ENCODE data around the gene UBA52.

The UBA52 gene

DNA sequence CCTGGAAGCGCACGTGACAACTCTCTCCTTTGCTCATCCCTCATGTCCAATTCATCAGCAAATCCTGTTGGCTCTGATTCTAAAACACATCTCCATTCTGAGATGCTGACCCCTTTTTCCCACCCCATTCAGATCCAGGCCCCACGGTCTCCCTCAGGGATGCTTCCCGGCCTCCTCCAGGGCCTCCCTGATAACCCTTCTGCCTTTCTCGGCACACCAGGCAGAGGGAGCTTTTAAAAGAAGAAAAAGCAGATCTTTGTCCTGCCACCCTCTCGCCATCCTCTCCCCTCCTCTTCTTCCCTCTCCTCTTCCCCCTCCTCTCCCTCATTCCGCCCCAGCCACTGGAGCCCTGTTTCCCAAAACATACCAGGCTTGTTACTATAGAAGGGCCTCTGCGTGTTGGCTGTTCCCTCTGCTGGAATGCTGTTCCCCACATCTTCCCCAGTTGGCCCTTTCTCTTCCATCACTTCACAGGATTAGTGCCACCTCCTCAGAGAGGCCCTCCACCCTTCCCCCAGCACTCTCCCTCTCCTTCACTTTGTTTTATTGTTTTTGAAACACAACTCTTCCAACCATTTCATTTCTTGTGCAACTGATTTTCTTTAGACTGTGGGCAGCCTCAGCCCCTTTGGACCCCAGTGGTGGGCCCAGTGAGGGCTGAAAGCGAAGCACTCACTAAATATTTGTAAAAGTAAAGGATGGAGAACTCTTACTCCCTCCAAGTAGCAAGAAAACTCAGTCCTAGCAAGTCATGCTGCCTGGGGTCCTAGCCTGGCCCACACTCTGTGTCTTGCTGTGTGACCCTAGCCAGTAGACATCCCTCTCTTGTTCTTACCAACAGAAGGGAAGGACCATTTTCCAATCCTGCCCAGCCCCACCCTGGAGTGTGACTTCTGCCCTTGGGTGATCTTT is 37.4 kb downstream of the UBA52 start:
- no peak for DNase-seq (ENCODE audit: low read depth)

DNA sequence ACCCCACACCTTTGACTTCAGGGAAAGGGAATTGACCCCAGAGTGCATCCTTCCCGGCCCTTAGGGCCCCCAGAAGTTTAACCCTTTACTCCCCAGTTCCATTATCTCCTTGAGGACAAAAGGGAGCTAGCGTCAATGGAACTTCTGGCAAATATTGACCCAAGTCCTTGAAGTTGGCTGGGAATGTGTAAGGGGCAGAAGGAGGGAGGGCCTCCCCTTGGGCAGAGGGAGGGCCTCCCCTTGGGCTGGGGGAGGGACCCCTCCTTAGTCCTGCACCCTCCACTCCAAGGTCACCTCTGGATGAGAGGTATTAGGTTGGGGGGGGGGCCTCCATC is 38.0 kb downstream of the UBA52 start:
- DNase-seq (ENCODE audit: low read depth): no peak

DNA sequence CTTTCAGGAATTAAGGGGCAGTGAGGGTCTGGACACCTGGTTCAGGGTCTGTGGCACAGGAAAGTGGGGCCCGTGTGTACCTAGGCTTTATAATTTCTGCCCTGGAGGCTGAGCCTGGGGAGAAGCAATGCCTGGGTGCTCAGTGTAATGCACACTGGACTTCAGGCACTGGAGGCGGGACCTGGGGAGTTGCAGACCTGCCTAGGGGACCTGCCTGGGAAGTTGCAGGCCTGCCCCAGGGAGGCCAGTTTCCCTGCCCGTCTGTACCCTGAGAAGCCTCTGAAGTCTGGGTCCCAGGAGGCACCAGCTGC is 38.5 kb downstream of the UBA52 start:
- DNase-seq (ENCODE audit: low read depth): no peak

DNA sequence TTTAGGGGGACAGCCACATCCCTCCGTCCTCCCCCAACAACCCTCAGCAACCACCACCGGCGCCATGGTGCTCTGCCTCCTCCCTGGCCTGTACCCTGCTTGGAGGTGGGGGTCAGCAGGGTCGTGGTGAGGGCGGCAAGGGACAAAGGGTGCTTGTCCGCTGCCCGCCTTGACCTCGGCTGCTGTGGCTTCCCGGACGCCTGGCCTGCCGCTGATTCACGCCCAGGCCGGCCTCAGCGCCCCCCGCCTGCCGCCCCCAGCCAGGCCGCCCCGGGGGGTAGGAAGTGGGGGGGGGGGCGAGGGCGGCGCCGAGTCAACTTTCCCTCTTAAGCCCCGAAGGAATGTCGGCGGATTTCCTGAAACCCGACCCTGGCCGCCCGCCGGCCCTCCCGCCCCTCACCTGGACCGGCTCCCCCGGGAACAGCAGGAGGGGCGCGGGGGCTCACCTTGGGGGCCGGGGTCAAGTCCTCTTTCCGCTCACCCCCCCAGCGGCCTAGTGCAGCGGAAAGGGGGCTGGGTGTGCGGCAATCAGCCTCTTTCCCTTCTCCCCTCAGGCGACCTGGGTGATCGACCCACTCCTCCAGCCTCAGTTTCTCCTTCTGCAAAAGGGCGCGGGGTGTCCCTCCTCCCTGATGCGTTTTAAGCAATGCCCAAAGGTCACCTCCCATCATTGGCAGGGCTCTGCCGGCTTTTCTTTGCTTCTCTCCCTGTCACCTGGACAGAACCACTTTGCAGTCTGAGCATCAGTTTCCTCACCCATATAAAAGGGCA is 39.1 kb downstream of the UBA52 start:
- no peak for DNase-seq (ENCODE audit: low read depth)

DNA sequence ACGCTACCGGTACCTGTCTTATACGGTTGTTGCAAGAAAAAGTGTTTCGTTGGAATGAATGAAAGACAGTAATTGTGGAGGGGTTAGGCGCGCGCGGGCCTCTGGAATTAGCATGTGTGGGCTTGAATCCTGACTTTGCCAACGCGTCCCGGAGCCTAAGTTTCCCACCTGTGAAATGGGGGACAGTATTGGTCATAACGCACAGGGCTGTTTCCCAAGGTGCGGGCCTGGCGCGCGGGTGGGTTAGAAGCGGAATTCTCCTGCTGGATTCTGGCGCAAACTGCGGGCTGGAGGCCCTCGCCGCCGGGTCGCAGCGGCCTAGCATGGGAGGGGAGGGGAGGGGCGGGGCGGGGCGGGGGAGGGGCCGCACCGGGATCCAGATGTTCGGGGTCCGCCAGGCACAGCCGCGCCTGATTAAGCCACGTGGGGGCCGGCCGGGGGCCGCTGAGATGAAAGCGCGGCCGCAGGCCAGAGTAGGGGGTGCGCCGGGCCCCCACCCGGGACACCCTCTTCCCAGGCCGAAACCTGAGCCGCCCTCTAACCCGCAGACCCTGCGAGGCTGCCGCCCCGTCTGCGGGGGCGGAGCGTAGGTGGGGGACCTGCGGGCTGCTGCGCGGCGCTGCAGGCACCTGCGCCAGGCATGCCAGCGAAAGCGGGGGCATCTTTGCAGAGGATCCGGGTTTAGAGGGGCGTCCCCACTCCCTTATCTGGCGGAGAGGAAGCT is 39.8 kb downstream of the UBA52 start:
- no peak for DNase-seq (ENCODE audit: low read depth)

DNA sequence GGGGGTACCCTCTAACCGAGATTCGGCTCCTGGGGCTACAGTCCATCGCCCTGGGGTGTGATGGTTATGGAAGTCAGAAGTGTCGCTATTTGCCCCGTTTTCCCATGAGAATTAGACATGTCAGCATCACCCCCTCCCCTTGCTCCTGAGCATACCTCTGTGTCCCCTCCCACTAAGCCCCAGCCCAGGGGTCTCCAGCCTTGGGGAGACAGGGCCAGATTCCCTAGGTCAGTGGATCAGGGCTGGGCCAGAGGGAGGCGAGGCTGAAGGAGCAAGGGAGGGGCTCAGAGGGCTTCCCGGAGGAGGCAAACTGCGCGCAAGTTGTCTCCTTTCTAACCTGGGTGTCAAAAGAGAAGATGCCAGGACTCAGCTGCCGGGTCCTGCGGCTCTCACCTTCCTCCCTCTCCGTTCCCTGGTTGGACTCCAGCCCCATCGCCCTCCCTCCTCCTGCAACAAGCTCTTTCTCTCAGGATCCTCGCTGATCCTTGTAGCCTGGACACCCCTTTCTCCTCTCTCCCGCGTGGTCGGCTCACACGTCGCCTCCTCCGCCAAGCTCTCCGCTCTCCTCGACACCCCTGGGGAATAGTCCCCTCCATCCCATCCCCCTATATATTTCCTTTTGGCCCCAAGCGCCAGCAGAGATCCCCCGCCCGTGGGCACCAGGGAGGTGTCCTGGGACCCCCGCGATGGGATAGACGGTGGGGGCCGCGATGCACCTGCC is 40.6 kb downstream of the UBA52 start:
- no peak for DNase-seq (ENCODE audit: low read depth)

DNA sequence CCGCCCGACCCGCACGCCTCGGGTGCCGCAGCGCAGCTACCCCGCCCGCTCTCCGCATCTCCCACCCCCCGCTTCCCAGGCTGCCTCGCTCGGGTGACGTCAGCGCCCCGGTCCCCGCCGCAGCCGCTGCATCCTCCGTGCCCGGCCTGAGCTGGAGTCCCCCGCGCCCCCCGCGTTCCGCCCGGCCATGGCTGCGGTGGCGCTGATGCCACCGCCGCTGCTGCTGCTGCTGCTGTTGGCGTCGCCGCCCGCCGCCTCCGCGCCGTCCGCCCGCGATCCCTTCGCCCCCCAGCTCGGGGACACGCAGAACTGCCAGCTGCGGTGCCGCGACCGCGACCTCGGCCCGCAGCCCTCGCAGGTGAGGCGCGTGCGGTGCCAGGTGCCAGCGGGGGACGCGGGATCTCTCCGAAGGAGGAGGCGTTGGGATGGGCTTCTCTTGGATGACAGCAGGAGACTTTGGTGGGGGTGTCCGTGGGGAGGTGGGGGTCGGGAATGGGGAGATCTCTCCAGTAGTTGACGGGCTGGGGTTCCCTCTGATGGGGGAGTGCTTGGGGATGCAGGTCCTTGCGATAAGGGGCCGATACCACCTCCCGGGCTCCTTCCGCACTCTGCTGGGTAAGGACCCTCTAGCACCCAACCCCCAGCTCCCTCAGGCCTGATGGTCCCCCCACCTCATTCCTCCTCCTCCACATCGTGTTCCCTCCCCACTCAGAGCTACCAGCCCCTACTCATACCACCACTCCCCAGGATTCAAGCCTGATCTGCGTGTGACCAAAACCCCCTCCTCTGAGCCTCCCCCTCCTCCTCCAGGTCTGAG is 41.3 kb downstream of the UBA52 start, which contains the start of gene TMEM59L:
TMEM59L (plus strand) TSS at position 99 of the 817 bp plus-strand sequence; CDS start at position 188, 89 bp downstream.
- no peak for DNase-seq (ENCODE audit: low read depth)

DNA sequence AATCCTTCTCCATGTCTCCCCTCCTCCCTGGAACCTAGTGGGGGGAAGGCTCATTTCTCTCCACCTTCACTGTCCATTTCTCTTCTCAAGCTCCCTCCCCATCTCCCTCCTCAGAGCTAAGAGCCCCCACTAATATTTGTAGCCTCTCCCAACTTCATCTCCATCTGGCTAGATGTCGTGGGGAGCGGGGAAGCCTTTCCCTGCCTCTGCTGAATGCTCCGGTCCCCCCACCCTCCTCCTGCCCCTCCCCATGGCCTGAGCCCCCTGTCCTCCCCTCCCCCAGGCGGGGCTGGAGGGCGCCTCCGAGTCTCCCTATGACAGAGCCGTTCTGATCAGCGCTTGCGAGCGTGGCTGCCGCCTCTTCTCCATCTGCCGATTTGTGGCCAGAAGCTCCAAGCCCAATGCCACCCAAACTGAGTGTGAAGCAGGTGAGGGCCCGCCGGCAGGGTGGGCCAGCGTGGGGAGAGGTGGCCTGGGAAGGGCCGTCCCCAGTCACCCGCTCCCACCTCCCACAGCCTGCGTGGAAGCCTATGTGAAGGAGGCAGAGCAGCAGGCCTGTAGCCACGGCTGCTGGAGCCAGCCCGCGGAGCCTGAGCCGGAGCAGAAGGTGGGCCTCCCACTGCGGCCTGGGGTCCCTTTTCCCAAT is 42.1 kb downstream of the UBA52 start:
- DNase-seq (ENCODE audit: low read depth): no peak

DNA sequence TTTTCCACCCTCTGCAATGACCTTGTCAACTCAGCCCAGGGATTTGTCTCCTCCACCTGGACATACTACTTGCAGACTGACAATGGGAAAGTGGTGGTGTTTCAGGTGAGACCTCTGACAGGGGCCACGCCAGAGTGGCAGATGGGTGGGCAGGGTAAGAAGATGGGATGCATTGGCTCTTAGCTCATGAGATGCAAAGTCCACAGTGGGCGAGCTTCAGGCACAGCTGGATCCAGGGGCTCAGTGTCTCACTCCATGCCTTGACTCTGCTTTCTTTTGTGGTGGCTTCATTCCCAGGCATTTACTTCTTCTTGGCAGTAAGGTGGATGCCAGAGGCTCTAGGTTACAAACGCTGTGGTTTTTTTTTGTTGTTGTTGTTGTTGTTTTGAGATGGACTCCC is 44.4 kb downstream of the UBA52 start:
- no peak for DNase-seq (ENCODE audit: low read depth)

DNA sequence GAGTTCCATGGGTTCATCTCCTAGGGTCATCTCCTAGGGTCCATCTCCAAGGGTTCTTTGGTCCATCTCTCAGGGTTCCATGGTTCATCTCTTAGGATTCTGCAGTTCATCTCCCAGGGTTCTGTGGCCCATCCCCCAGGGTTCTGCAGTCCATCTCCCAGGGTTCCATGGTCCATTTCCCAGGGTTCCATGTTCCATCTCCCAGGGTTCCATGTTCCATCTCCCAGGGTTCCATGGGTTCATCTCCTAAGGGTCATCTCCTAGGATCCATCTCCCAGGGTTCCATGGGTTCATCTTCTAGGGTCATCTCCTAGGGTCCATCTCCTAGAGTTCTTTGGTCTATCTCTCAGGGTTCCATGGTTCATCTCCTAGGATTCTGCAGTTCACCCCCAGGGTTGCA is 45.9 kb downstream of the UBA52 start:
- DNase-seq (ENCODE audit: low read depth): no peak

DNA sequence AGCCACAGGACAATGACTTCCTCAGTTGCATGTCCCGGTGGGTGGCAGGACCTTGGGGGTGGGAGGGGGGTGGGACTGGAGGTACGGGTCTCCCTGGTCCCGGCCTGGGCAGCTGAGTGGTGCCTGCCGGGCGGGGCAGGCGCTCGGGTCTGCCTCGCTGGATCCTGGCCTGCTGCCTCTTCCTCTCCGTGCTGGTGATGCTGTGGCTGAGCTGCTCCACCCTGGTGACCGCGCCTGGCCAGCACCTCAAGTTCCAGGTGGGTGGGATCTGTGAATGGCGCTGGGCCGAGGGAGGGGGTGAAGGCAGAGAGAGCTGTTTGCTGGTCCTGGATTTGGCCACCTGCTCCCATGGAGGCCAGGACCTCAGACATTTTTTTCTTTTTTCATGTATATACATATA is 46.6 kb downstream of the UBA52 start:
- no peak for DNase-seq (ENCODE audit: low read depth)

DNA sequence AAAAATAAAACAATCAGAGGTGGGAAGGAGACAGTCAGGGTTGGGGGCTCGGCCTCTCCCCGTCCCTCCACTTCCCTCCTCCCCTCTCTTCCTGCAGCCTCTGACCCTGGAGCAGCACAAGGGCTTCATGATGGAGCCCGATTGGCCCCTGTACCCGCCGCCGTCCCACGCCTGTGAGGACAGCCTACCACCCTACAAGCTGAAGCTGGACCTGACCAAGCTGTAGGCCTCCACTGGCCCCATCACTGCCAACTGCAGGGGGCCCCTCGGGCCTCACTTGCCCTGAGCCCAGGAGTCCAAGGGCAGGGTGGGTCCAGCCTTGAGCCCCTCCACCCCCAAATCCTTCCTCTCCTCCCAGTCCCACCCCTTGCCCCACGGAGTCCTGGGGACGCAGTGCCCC is 48.7 kb downstream of the UBA52 start:
- DNase-seq (ENCODE audit: low read depth): no peak

DNA sequence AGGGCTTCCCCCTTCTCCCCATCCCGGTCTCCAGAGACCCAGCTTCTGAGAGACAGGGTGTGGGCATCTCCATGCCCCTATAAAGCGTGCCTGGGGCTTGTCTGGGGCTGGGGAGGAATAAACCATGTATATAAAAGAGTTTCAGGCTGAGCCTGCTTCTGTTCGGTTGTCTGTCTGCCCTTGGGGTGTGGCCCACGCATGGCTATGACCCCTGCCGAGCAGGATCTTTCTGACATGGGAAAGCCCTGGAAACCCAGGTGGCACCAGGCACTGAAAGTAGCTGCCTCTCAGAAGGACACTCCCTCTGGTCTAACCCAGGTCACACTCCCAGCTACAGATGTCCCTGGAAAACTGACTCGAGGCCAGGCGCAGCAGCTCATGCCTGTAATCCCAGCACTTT is 49.2 kb downstream of the UBA52 start:
- no peak for DNase-seq (ENCODE audit: low read depth)

DNA sequence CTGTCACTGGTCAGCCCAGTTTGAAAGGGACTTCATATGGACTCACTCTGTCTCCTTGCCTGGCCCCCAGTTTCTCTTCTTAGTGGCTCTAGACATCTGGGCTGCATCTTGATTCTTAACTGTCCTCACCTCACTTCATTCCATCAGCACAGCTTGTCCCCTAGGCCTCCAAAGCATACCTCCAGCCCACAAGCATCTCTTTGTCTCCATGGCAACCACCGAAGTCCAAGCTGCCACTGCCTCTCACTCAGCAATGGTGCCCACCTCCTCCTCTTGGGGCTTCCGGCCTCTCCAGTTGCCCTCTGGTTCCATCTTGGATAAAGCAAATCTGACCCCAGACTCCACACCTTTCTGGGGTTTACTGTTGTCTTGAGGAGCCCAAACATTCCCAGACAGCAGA is 55.2 kb downstream of the UBA52 start:
- peak; percentile 21 for DNase-seq (ENCODE audit: low read depth)

Measured in fibroblast of gingiva (primary cell).